IPS-NIHi11 (cell line): ENCODE results near the gene CCDC107.

Experiments
- DNase-seq: peaks from one replicate; pipeline ENCODE4 v3.0.0; 2012; ENCODE audit warnings: mixed read lengths, low spot score

The CCDC107 gene

GRCh38 chr9:35702696-35703095 lies 44.6 kb downstream of the CCDC107 start:
- DNase-seq: no peak

GRCh38 chr9:35703906-35704672 lies 46.0 kb downstream of the CCDC107 start:
- no peak for DNase-seq

- DNase-seq: no peak
These were observed 47.3 kb downstream of the CCDC107 start for GRCh38 chr9:35705372-35705771.

GRCh38 chr9:35705836-35706430 lies 47.8 kb downstream of the CCDC107 start:
- DNase-seq: no peak

DNA sequence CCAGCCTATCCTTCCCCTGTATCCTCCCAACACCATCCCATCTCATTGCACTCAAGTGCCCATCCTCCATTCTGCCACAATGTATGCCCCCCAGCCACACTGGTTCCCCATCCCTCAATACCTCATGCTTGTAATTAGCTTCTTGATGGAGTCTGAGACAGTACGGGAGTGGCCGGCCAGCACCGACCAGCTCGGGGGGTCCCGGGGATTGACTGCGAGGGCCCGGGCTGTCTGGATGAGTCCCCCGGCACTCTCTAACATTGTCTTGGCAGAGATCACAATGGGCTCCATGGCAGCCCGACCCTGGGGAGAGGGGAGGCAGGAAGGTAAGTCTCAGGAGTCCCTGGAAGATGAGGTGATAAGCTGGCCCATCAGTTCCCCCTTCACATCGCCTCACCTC lies 48.9 kb downstream of the CCDC107 start:
- DNase-seq: no peak

GRCh38 chr9:35708146-35708545 lies 50.1 kb downstream of the CCDC107 start:
- no peak for DNase-seq

- DNase-seq: no peak
These were observed 52.9 kb downstream of the CCDC107 start for GRCh38 chr9:35710818-35711500.
